ENCODE measurements around the gene CD207. TPM values are rescaled to one million over a fixed set of nuclear protein-coding genes. Genes with fewer than 3 reads are reported as not detected.

CD207 gene
- total RNA-seq, 1 donor from 2014 or later: not detected

- no peaks in the 10 kb centered on the region for H3K36me3 Mint-ChIP-seq
- H3K27ac Mint-ChIP-seq: no peak overlapping the region
- H4K20me1 ChIP-seq (ENCODE audit: low read depth): no peaks in the 10 kb centered on the region
- no peaks in the 10 kb centered on the region for H3K9me3 Mint-ChIP-seq
- H3K27me3 ChIP-seq: peaks cover 84% of the 10 kb centered on the region
- H3K4me2 ChIP-seq: no peak overlapping the region
- H3K9me3 ChIP-seq (ENCODE audit: low read depth): no peaks in the 10 kb centered on the region
- H3F3A ChIP-seq (ENCODE audit: low read depth): no peaks in the 10 kb centered on the region
- H3K36me3 ChIP-seq: no peaks in the 10 kb centered on the region
- no peaks in the 10 kb centered on the region for H3K79me2 ChIP-seq (ENCODE audit: low read depth)
- peak; percentile 93 for DNase-seq (ENCODE audit: low spot score)
- no peak overlapping the region for H2AFZ ChIP-seq (replicated peaks)
- H3K4me3 ChIP-seq: no peak overlapping the region
- no peak overlapping the region for H3K9ac ChIP-seq
- peaks cover 31% of the 10 kb centered on the region for H3K27me3 Mint-ChIP-seq (ENCODE audit: insufficient read depth, low read depth)
- no peak overlapping the region for H3K4me3 Mint-ChIP-seq
- peaks cover 4% of the 10 kb centered on the region for H3K4me1 Mint-ChIP-seq
- TF ChIP-seq EZH2 (IDR thresholded peaks at IDR 0.05): peak; percentile 73
- TF ChIP-seq EZH2phosphoT487 (IDR thresholded peaks at IDR 0.05): no peak
- TF ChIP-seq CTCF (IDR thresholded peaks at IDR 0.05): peak; percentile 90
- H3K27ac ChIP-seq: no peak overlapping the region
- H3K4me1 ChIP-seq: no peaks in the 10 kb centered on the region
These were observed 36.0 kb upstream of the CD207 start for GRCh38 chr2:70871398-70872211.

- Histone ChIP-seq H3K79me2 (ENCODE audit: low read depth) (no peaks in the 10 kb centered on the region), H3K27me3 (peaks cover 84% of the 10 kb centered on the region), H3K4me2 (no peak overlapping the region), H2AFZ (replicated peaks) (no peak overlapping the region), H3K4me3 (no peak overlapping the region), H3K27ac (no peak overlapping the region), H4K20me1 (ENCODE audit: low read depth) (no peaks in the 10 kb centered on the region), H3F3A (ENCODE audit: low read depth) (no peaks in the 10 kb centered on the region), H3K36me3 (no peaks in the 10 kb centered on the region), H3K9ac (no peak overlapping the region), H3K4me1 (no peaks in the 10 kb centered on the region), H3K9me3 (ENCODE audit: low read depth) (no peaks in the 10 kb centered on the region)
- Mint-ChIP-seq H3K27ac (no peak overlapping the region), H3K4me3 (no peak overlapping the region), H3K4me1 (peaks cover 4% of the 10 kb centered on the region), H3K36me3 (no peaks in the 10 kb centered on the region), H3K9me3 (no peaks in the 10 kb centered on the region), H3K27me3 (ENCODE audit: insufficient read depth, low read depth) (peaks cover 24% of the 10 kb centered on the region)
- no peak for TF ChIP-seq EZH2 (IDR thresholded peaks at IDR 0.05)
- no peak for DNase-seq (ENCODE audit: low spot score)
These were observed 35.2 kb upstream of the CD207 start for GRCh38 chr2:70870790-70871189.

GRCh38 chr2:70868970-70869369 lies 33.4 kb upstream of the CD207 start:
- Histone ChIP-seq H3K4me1 (no peaks in the 10 kb centered on the region), H3K4me3 (no peak overlapping the region), H3K27me3 (peaks cover 84% of the 10 kb centered on the region), H3K4me2 (no peak overlapping the region), H2AFZ (replicated peaks) (no peak overlapping the region), H3K36me3 (no peaks in the 10 kb centered on the region), H3K9ac (no peak overlapping the region), H3K9me3 (ENCODE audit: low read depth) (no peaks in the 10 kb centered on the region), H3K27ac (no peak overlapping the region), H4K20me1 (ENCODE audit: low read depth) (no peaks in the 10 kb centered on the region), H3F3A (ENCODE audit: low read depth) (no peaks in the 10 kb centered on the region), H3K79me2 (ENCODE audit: low read depth) (no peaks in the 10 kb centered on the region)
- H3K4me3 Mint-ChIP-seq: no peak overlapping the region
- H3K27ac Mint-ChIP-seq: no peak overlapping the region
- TF ChIP-seq EZH2 (IDR thresholded peaks at IDR 0.05): no peak
- TF ChIP-seq EZH2phosphoT487 (IDR thresholded peaks at IDR 0.05): no peak
- no peak for TF ChIP-seq CTCF (IDR thresholded peaks at IDR 0.05)
- peaks cover 4% of the 10 kb centered on the region for H3K4me1 Mint-ChIP-seq
- H3K36me3 Mint-ChIP-seq: no peaks in the 10 kb centered on the region
- DNase-seq (ENCODE audit: low spot score): no peak
- H3K9me3 Mint-ChIP-seq: peaks cover 3% of the 10 kb centered on the region
- H3K27me3 Mint-ChIP-seq (ENCODE audit: insufficient read depth, low read depth): peaks cover 23% of the 10 kb centered on the region
